HG02852 (cell line): ENCODE data around the gene CLASP1.
"Not testable (repeated sequence)": the region's sequence is repeated elsewhere in the genome, so short reads cannot be mapped to it uniquely, and the experiment has no call there.

Experiments used
- ATAC-seq: cut with Tn5 transposase; IDR thresholded peaks from one replicate; pipeline ENCODE4 v1.9.1; 2021; ENCODE audit warnings: mild to moderate bottlenecking, moderate library complexity; ENCODE audit not compliant: unreplicated experiment

Gene CLASP1

GRCh38 chr2:121626777-121627524 is 22.3 kb downstream of the CLASP1 start:
- no peak for ATAC-seq

- ATAC-seq, result no peak
Measured at GRCh38 chr2:121625953-121626352, 23.3 kb downstream of the CLASP1 start.

GRCh38 chr2:121617042-121617599 is 32.1 kb downstream of the CLASP1 start:
- peak; percentile 69 for ATAC-seq

GRCh38 chr2:121613774-121614173 is 35.5 kb downstream of the CLASP1 start:
- ATAC-seq, result no peak

GRCh38 chr2:121613152-121613551 is 36.1 kb downstream of the CLASP1 start:
- ATAC-seq, result no peak

GRCh38 chr2:121611730-121612705 is 37.2 kb downstream of the CLASP1 start:
- no peak for ATAC-seq

- ATAC-seq, result not testable (repeated sequence)
Measured at GRCh38 chr2:121611048-121611649, 38.1 kb downstream of the CLASP1 start.

GRCh38 chr2:121610487-121610874 is 38.8 kb downstream of the CLASP1 start:
- not testable (repeated sequence) for ATAC-seq

- ATAC-seq, result no peak
Measured at GRCh38 chr2:121608967-121609366, 40.3 kb downstream of the CLASP1 start.

- no peak for ATAC-seq
Measured at GRCh38 chr2:121608367-121608766, 40.9 kb downstream of the CLASP1 start.

GRCh38 chr2:121605820-121606733 is 43.2 kb downstream of the CLASP1 start:
- ATAC-seq, result no peak

- no peak for ATAC-seq
Measured at GRCh38 chr2:121603185-121603584, 46.1 kb downstream of the CLASP1 start.

- peak; percentile 74 for ATAC-seq
Measured at GRCh38 chr2:121599963-121600651, 49.2 kb downstream of the CLASP1 start.

- ATAC-seq, result no peak
Measured at GRCh38 chr2:121598087-121598486, 51.2 kb downstream of the CLASP1 start.

GRCh38 chr2:121596221-121597080 is 52.8 kb downstream of the CLASP1 start:
- ATAC-seq, result peak; percentile 46

GRCh38 chr2:121595012-121595891 is 54.0 kb downstream of the CLASP1 start:
- ATAC-seq, result no peak

GRCh38 chr2:121591199-121591598 is 58.1 kb downstream of the CLASP1 start:
- ATAC-seq, result no peak

- no peak for ATAC-seq
Measured at GRCh38 chr2:121588357-121588756, 60.9 kb downstream of the CLASP1 start.
